ENCODE results near the gene MKNK1.

The MKNK1 gene

GRCh38 chr1:46563341-46563740, 40.7 kb downstream of the MKNK1 start:
- H3K4me3 ChIP-seq (ENCODE audit: low read depth, low read length) = no peak overlapping the region
- TF ChIP-seq TRIM28 (IDR thresholded peaks at IDR 0.05; ENCODE audit: borderline replicate concordance, low read length) (no peak), AEBP2 (tag by site-specific recombination; IDR thresholded peaks at IDR 0.05; ENCODE audit: borderline replicate concordance) (no peak), ZNF404 (tag by site-specific recombination; IDR thresholded peaks at IDR 0.05) (no peak), ZNF518A (tag by site-specific recombination; conservative IDR thresholded peaks at IDR 0.05; ENCODE audit: low read depth) (no peak), ZNF549 (tag by site-specific recombination; IDR thresholded peaks at IDR 0.05) (no peak), ZNF37A (tag by site-specific recombination; IDR thresholded peaks at IDR 0.05) (no peak), ZNF830 (tag by site-specific recombination; IDR thresholded peaks at IDR 0.05; ENCODE audit: low read depth) (no peak), ZNF341 (tag by site-specific recombination; IDR thresholded peaks at IDR 0.05; ENCODE audit: low read depth) (no peak), ZNF398 (tag by site-specific recombination; IDR thresholded peaks at IDR 0.05) (no peak), ZBTB48 (tag by site-specific recombination; IDR thresholded peaks at IDR 0.05) (no peak), ZNF121 (tag by site-specific recombination; IDR thresholded peaks at IDR 0.05) (no peak), ZNF354C (tag by site-specific recombination; IDR thresholded peaks at IDR 0.05; ENCODE audit: borderline replicate concordance, low read depth) (no peak)
- H3K27ac ChIP-seq (ENCODE audit: extremely low read depth, low read depth, low read length) = no peak overlapping the region
- POLR2A ChIA-PET = no interaction called here
- H3K9me3 ChIP-seq (ENCODE audit: control insufficient read depth, insufficient read depth, low read depth, low read length) = no peaks in the 10 kb centered on the region
- no peaks in the 10 kb centered on the region for H3K4me1 ChIP-seq (ENCODE audit: control insufficient read depth, insufficient read depth, low read length)
- H3K36me3 ChIP-seq (ENCODE audit: control insufficient read depth in 2 of 2, insufficient read depth in 1 of 2, low read length in 2 of 2) = peaks cover 0 to 86% of the 10 kb centered on the region in 2 experiments; a peak in 2 of 3 replicates
- CTCF ChIA-PET = interaction anchor here (0.8 to 1.2 kb wide), 2 partner anchors 9 to 20 kb away, joined by 3 to 4 read pairs; no protein-coding TSS in a partner anchor

GRCh38 chr1:46562498-46562897, 41.6 kb downstream of the MKNK1 start:
- Histone ChIP-seq H3K36me3 (ENCODE audit: control insufficient read depth in 2 of 2, insufficient read depth in 1 of 2, low read length in 2 of 2) (peaks cover 0 to 85% of the 10 kb centered on the region in 2 experiments; a peak in 1 of 3 replicates), H3K4me3 (ENCODE audit: low read depth, low read length) (no peak overlapping the region), H3K9me3 (ENCODE audit: control insufficient read depth, insufficient read depth, low read depth, low read length) (no peaks in the 10 kb centered on the region), H3K27ac (ENCODE audit: extremely low read depth, low read depth, low read length) (no peak overlapping the region), H3K4me1 (ENCODE audit: control insufficient read depth, insufficient read depth, low read length) (no peaks in the 10 kb centered on the region)
- POLR2A ChIA-PET = no interaction called here
- CTCF ChIA-PET = interaction anchor here (0.6 kb wide), 1 partner anchor 162 kb away, joined by 3 read pairs; no protein-coding TSS in a partner anchor
- TF ChIP-seq ZNF518A (tag by site-specific recombination; conservative IDR thresholded peaks at IDR 0.05; ENCODE audit: low read depth) (no peak), ZNF561 (tag by site-specific recombination; IDR thresholded peaks at IDR 0.05; ENCODE audit: borderline replicate concordance) (no peak), ZNF473 (tag by site-specific recombination; IDR thresholded peaks at IDR 0.05) (no peak)

All from HEK293 (cell line).